GM23338 (cell line): ENCODE results near the gene RPRD1A. TPM values are rescaled to one million over a fixed set of nuclear protein-coding genes. Genes with fewer than 3 reads are reported as not detected.
A peak's percentile ranks its signal among the peaks of the same experiment; 100 is the strongest.
"Not testable (repeated sequence)": the region's sequence is repeated elsewhere in the genome, so short reads cannot be mapped to it uniquely, and the experiment has no call there.

Experiments used
- ATAC-seq: fragments of 200-7000 bp; cut with Tn5 transposase; 3 replicates; pipeline ENCODE4 v1.9.1; 2020
- DNase-seq: peaks from one replicate; pipeline ENCODE4 v3.0.0-alpha.2; 2015; ENCODE audit warnings: low spot score
- H2AFZ ChIP-seq: fragments of 200-600 bp; sonication (generic); 2 replicates; pipeline ENCODE4 v1.8.0; 2016; ENCODE audit warnings: antibody characterized with exemption, mild to moderate bottlenecking, moderate library complexity
- H3F3A ChIP-seq: fragments of 200-600 bp; sonication (generic); replicated peaks from 2 replicates; pipeline ENCODE4 v1.8.0; 2017; ENCODE audit warnings: antibody characterized with exemption, mixed run types, low read depth
- H3K27ac ChIP-seq: fragments of 200-600 bp; sonication (generic); 2 replicates; pipeline ENCODE4 v1.6.1; 2016; ENCODE audit warnings: low read depth
- H3K27me3 ChIP-seq: fragments of 200-600 bp; sonication (generic); 2 replicates; pipeline ENCODE4 v1.8.0; 2016; ENCODE audit warnings: mild to moderate bottlenecking, mixed run types, moderate library complexity; ENCODE audit not compliant: insufficient read depth
- H3K36me3 ChIP-seq: fragments of 200-600 bp; sonication (generic); 2 replicates; pipeline ENCODE4 v1.8.0; 2016; ENCODE audit warnings: mild to moderate bottlenecking; ENCODE audit not compliant: insufficient read depth
- H3K4me1 ChIP-seq: fragments of 200-600 bp; sonication (generic); 2 replicates; pipeline ENCODE4 v1.8.0; 2016; ENCODE audit warnings: mild to moderate bottlenecking, moderate library complexity; ENCODE audit not compliant: insufficient read depth
- H3K4me2 ChIP-seq: fragments of 200-600 bp; sonication (generic); 2 replicates; pipeline ENCODE4 v1.7.1; 2017; ENCODE audit warnings: mixed run types
- H3K4me3 ChIP-seq: fragments of 200-600 bp; sonication (generic); 2 replicates; pipeline ENCODE4 v1.6.1; 2016; ENCODE audit warnings: mixed run types
- H3K79me2 ChIP-seq: fragments of 200-600 bp; sonication (generic); replicated peaks from 2 replicates; pipeline ENCODE4 v1.8.0; 2017; ENCODE audit warnings: mild to moderate bottlenecking; ENCODE audit not compliant: insufficient read depth
- H3K9me2 ChIP-seq: fragments of 200-600 bp; sonication (generic); 2 replicates; pipeline ENCODE4 v1.8.0; 2017; ENCODE audit not compliant: insufficient read depth
- H4K20me1 ChIP-seq: fragments of 200-600 bp; sonication (generic); replicated peaks from 2 replicates; pipeline ENCODE4 v1.8.0; 2017; ENCODE audit warnings: mild to moderate bottlenecking; ENCODE audit not compliant: insufficient read depth
- H3K27ac Mint-ChIP-seq: 2 replicates; pipeline ENCODE4 v1.8.0; 2020; ENCODE audit warnings: inconsistent platforms, mild to moderate bottlenecking, moderate library complexity, mixed read lengths
- H3K27me3 Mint-ChIP-seq: 3 replicates; pipeline ENCODE4 v1.8.0; 2022; ENCODE audit warnings: low read depth, mild to moderate bottlenecking, moderate library complexity, mixed read lengths, inconsistent platforms; ENCODE audit not compliant: insufficient read depth, poor library complexity
- H3K36me3 Mint-ChIP-seq: 3 replicates; pipeline ENCODE4 v1.8.0; 2021; ENCODE audit warnings: low read depth, mild to moderate bottlenecking, inconsistent platforms, moderate library complexity, mixed read lengths
- H3K4me1 Mint-ChIP-seq: 3 replicates; pipeline ENCODE4 v1.8.0; 2020; ENCODE audit warnings: mild to moderate bottlenecking, inconsistent platforms, mixed read lengths
- H3K4me3 Mint-ChIP-seq: 3 replicates; pipeline ENCODE4 v1.8.0; 2021; ENCODE audit warnings: moderate library complexity, mild to moderate bottlenecking, inconsistent platforms, mixed read lengths
- H3K9me3 Mint-ChIP-seq: 3 replicates; pipeline ENCODE4 v1.8.0; 2020; ENCODE audit warnings: moderate library complexity, mild to moderate bottlenecking, inconsistent platforms, mixed read lengths
- CREB1 ChIP-seq: fragments of 250-450 bp; sonication (Bioruptor Pico); IDR thresholded peaks from 2 replicates; pipeline ENCODE4 v1.5.0; 2020; ENCODE audit warnings: low read depth, mild to moderate bottlenecking, moderate library complexity
- EZH2 ChIP-seq: fragments of 200-600 bp; sonication (generic); IDR thresholded peaks from one replicate; pipeline ENCODE4 v1.8.0; 2017; ENCODE audit warnings: antibody characterized with exemption, mild to moderate bottlenecking, low read depth; ENCODE audit not compliant: unreplicated experiment
- EZH2phosphoT487 ChIP-seq: fragments of 200-600 bp; sonication (generic); IDR thresholded peaks from one replicate; pipeline ENCODE4 v1.8.1; 2018; ENCODE audit warnings: antibody characterized with exemption; ENCODE audit not compliant: unreplicated experiment
- NANOG ChIP-seq: IDR thresholded peaks from 2 replicates; pipeline ENCODE4 v1.6.1; 2016; ENCODE audit warnings: antibody characterized with exemption, borderline replicate concordance
- ZNF114 ChIP-seq: fragments of 250-450 bp; sonication (Bioruptor Pico); IDR thresholded peaks from 2 replicates; pipeline ENCODE4 v1.5.0; 2020; ENCODE audit warnings: mild to moderate bottlenecking, moderate library complexity
- polyA plus RNA-seq: library from polyadenylated mRNA; unstranded; fragments of >200 nt; fragmentation: Nextera tagmentation; extraction: Ambion mirVana; gene quantifications from 2 replicates; pipeline ENCODE4 v1.2.1, GENCODE V29; 2016
- total RNA-seq: library from RNA; depleted of rRNA; stranded (reverse); fragments of >200 nt; shearing (Covaris generic); gene quantifications from 2 replicates; pipeline ENCODE4 v1.2.3, GENCODE V29; 2014
- TF ChIP-seq, protein P1 (sequence below): IDR thresholded peaks from 2 replicates; pipeline ENCODE4 v1.6.1; 2016; ENCODE audit warnings: antibody characterized with exemption
- TF ChIP-seq, protein P2 (sequence below): fragments of 250-450 bp; sonication (Bioruptor Pico); IDR thresholded peaks from 2 replicates; pipeline ENCODE4 v1.5.0; 2020; ENCODE audit warnings: mild to moderate bottlenecking, moderate library complexity

RPRD1A gene
- total and polyA plus RNA-seq, 2 experiments from 2014 or later, result 67.9 to 157 TPM

DNA sequence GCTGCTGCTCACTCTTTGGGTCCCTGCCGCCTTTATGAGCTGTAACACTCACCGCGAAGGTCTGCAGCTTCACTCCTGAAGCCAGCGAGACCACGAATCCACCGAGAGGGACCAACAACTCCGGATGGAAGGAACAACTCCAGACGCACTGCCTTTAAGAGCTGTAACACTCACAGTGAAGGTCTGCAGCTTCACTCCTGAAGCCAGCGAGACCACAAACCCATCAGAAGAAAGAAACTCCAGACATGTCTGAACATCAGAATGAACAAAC is 2.6 kb downstream of the RPRD1A start:
- Histone ChIP-seq H3K4me1 (peaks cover 16% of the 10 kb centered on the region), H4K20me1 (peaks cover 52% of the 10 kb centered on the region), H3K4me2 (peak overlapping the region; percentile 93; the same call in 1 of the 2 replicates), H3K27ac (peak overlapping the region; percentile 52; the same call in 1 of the 2 replicates), H3K79me2 (peaks cover 76% of the 10 kb centered on the region)
- H3K27me3 Mint-ChIP-seq, H3F3A ChIP-seq, H3K27me3 ChIP-seq, H3K9me3 Mint-ChIP-seq, H3K4me3 ChIP-seq, H2AFZ ChIP-seq, H3K36me3 ChIP-seq, DNase-seq, ATAC-seq, H3K9me2 ChIP-seq: not testable (repeated sequence)
- peaks cover 34% of the 10 kb centered on the region for H3K4me1 Mint-ChIP-seq
- H3K27ac Mint-ChIP-seq, result peak overlapping the region; percentile 57
- H3K4me3 Mint-ChIP-seq, result peak overlapping the region; percentile 33
- peaks cover 15% of the 10 kb centered on the region for H3K36me3 Mint-ChIP-seq

DNA sequence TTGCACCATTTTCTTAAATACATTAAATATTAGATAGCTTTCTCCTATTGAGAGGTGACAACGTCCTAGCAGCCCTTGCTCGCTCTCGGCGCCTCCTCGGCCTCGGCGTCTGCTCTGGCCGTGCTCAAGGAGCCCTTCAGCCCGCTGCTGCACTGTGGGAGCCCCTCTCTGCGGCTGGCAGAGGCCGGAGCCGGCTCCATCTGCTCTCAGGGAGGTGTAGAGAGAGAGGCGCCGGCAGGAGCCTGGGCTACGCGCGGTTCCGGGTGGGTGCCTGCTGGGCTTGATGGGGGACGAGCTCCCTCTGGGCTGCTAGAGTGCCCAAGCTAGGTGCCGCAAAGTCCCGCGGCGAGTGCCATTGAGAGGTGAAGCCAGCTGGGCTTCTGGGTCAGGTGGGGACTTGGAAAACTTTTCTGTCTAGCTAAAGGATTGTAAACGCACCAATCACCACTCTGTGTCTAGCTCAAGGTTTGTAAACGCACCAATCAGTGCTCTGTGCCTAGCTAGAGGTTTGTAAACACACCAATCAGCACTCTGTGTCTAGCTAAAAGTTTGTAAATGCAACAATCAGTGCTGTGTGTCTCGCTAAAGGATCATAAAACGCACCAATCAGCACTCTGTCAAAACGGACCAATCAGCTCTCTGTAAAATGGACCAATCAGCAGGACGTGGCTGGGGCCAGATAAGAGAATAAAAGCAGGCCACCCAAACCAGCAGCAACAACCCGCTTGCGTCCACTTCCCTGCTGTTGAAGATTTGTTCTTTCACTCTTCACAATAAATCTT is 3.1 kb downstream of the RPRD1A start:
- Mint-ChIP-seq H3K4me1 (peaks cover 34% of the 10 kb centered on the region), H3K27me3 (peaks cover 3% of the 10 kb centered on the region), H3K4me3 (peak overlapping the region; percentile 33; the same call in 2 of the 3 replicates), H3K36me3 (peaks cover 15% of the 10 kb centered on the region), H3K9me3 (no peaks in the 10 kb centered on the region), H3K27ac (peak overlapping the region; percentile 57)
- peak overlapping the region; percentile 18; the same call in 1 of the 2 replicates for H3K4me2 ChIP-seq
- H3F3A ChIP-seq, result no peaks in the 10 kb centered on the region
- peaks cover 57% of the 10 kb centered on the region for H4K20me1 ChIP-seq
- TF ChIP-seq, protein P1, sequence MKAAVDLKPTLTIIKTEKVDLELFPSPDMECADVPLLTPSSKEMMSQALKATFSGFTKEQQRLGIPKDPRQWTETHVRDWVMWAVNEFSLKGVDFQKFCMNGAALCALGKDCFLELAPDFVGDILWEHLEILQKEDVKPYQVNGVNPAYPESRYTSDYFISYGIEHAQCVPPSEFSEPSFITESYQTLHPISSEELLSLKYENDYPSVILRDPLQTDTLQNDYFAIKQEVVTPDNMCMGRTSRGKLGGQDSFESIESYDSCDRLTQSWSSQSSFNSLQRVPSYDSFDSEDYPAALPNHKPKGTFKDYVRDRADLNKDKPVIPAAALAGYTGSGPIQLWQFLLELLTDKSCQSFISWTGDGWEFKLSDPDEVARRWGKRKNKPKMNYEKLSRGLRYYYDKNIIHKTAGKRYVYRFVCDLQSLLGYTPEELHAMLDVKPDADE, result no peak
- TF ChIP-seq ZNF114 (CRISPR knock-in tag) (no peak), EZH2 (no peak), CREB1 (no peak)
- peaks cover 82% of the 10 kb centered on the region for H3K79me2 ChIP-seq
- H3K27ac ChIP-seq, result peak overlapping the region; percentile 52; the same call in 1 of the 2 replicates
- ATAC-seq (peak; percentile 49), DNase-seq (peak; percentile 48)
- no peaks in the 10 kb centered on the region for H3K27me3 ChIP-seq
- H3K36me3 ChIP-seq, result no peaks in the 10 kb centered on the region
- H3K9me2 ChIP-seq, result no peaks in the 10 kb centered on the region
- no peak overlapping the region for H3K4me3 ChIP-seq
- H2AFZ ChIP-seq, result no peak overlapping the region
- peaks cover 16% of the 10 kb centered on the region for H3K4me1 ChIP-seq

DNA sequence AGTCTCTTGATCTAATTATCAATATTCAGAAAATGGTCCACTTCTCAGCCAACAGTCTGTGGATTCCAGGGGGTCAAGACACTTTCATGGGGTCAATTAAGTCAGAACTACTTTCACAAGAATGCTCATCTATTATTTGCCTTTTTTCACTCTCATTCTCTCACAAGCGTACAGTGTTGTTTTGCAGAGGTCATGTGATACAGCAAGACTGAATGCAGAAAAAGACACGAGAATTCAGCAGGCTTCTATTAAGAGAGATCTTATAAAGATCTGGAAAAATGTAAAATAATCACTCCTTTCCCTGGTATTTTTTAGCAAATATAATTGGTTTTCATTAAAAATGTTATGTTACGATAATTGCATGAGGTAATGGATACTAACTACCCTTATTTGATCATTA is 8.7 kb downstream of the RPRD1A start:
- Histone ChIP-seq H3K4me2 (no peak overlapping the region), H3K4me3 (no peak overlapping the region), H2AFZ (no peak overlapping the region), H3F3A (no peaks in the 10 kb centered on the region), H3K27ac (no peak overlapping the region), H3K27me3 (no peaks in the 10 kb centered on the region), H3K36me3 (no peaks in the 10 kb centered on the region), H4K20me1 (peaks cover 76% of the 10 kb centered on the region), H3K79me2 (peaks cover 100% of the 10 kb centered on the region), H3K9me2 (no peaks in the 10 kb centered on the region), H3K4me1 (peaks cover 13% of the 10 kb centered on the region)
- ATAC-seq (no peak), DNase-seq (no peak)
- no peaks in the 10 kb centered on the region for H3K36me3 Mint-ChIP-seq
- H3K4me3 Mint-ChIP-seq, result no peak overlapping the region
- peaks cover 3% of the 10 kb centered on the region for H3K27me3 Mint-ChIP-seq
- H3K27ac Mint-ChIP-seq, result no peak overlapping the region
- H3K9me3 Mint-ChIP-seq, result no peaks in the 10 kb centered on the region
- peaks cover 16% of the 10 kb centered on the region for H3K4me1 Mint-ChIP-seq
- TF ChIP-seq, protein P2, sequence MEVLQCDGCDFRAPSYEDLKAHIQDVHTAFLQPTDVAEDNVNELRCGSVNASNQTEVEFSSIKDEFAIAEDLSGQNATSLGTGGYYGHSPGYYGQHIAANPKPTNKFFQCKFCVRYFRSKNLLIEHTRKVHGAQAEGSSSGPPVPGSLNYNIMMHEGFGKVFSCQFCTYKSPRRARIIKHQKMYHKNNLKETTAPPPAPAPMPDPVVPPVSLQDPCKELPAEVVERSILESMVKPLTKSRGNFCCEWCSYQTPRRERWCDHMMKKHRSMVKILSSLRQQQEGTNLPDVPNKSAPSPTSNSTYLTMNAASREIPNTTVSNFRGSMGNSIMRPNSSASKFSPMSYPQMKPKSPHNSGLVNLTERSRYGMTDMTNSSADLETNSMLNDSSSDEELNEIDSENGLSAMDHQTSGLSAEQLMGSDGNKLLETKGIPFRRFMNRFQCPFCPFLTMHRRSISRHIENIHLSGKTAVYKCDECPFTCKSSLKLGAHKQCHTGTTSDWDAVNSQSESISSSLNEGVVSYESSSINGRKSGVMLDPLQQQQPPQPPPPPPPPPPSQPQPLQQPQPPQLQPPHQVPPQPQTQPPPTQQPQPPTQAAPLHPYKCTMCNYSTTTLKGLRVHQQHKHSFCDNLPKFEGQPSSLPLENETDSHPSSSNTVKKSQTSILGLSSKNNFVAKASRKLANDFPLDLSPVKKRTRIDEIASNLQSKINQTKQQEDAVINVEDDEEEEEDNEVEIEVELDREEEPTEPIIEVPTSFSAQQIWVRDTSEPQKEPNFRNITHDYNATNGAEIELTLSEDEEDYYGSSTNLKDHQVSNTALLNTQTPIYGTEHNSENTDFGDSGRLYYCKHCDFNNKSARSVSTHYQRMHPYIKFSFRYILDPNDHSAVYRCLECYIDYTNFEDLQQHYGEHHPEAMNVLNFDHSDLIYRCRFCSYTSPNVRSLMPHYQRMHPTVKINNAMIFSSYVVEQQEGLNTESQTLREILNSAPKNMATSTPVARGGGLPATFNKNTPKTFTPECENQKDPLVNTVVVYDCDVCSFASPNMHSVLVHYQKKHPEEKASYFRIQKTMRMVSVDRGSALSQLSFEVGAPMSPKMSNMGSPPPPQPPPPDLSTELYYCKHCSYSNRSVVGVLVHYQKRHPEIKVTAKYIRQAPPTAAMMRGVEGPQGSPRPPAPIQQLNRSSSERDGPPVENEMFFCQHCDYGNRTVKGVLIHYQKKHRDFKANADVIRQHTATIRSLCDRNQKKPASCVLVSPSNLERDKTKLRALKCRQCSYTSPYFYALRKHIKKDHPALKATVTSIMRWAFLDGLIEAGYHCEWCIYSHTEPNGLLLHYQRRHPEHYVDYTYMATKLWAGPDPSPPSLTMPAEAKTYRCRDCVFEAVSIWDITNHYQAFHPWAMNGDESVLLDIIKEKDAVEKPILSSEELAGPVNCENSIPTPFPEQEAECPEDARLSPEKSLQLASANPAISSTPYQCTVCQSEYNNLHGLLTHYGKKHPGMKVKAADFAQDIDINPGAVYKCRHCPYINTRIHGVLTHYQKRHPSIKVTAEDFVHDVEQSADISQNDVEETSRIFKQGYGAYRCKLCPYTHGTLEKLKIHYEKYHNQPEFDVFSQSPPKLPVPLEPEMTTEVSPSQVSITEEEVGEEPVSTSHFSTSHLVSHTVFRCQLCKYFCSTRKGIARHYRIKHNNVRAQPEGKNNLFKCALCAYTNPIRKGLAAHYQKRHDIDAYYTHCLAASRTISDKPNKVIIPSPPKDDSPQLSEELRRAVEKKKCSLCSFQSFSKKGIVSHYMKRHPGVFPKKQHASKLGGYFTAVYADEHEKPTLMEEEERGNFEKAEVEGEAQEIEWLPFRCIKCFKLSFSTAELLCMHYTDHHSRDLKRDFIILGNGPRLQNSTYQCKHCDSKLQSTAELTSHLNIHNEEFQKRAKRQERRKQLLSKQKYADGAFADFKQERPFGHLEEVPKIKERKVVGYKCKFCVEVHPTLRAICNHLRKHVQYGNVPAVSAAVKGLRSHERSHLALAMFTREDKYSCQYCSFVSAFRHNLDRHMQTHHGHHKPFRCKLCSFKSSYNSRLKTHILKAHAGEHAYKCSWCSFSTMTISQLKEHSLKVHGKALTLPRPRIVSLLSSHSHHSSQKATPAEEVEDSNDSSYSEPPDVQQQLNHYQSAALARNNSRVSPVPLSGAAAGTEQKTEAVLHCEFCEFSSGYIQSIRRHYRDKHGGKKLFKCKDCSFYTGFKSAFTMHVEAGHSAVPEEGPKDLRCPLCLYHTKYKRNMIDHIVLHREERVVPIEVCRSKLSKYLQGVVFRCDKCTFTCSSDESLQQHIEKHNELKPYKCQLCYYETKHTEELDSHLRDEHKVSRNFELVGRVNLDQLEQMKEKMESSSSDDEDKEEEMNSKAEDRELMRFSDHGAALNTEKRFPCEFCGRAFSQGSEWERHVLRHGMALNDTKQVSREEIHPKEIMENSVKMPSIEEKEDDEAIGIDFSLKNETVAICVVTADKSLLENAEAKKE, result no peak
- TF ChIP-seq, protein P1, result no peak
- TF ChIP-seq NANOG (no peak), CREB1 (no peak), EZH2phosphoT487 (no peak)
